GM04504 (cell line): ENCODE results near the gene DGKI.
A peak's percentile ranks its signal among the peaks of the same experiment; 100 is the strongest.
"Not testable (repeated sequence)": the region's sequence is repeated elsewhere in the genome, so short reads cannot be mapped to it uniquely, and the experiment has no call there.

ENCODE experiments used
- DNase-seq: peaks from one replicate; pipeline ENCODE4 v3.0.0-alpha.2; 2012; ENCODE audit warnings: low read depth

The DGKI gene

GRCh38 chr7:137835486-137836112, 11.2 kb downstream of the DGKI start:
- no peak for DNase-seq

DNA sequence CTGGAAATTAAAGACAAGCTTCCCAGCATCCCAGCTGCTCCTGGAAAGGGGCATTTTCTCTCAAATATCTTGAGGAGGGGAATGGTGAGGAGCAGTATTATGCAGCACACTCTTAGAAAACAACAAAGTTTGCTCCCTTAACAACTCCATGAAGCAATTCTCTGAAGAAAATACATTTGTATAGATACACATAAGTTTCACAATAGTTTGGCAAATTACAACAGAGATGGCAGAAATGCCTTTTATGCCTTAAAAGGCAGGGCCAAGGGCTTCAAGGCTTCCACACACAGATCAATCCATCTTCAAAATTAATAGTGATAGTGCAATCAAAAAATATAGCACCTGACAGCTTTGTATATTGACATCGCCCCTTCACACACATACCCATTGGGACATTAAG, 12.2 kb downstream of the DGKI start:
- DNase-seq, result no peak

- DNase-seq, result not testable (repeated sequence)
These were observed 13.8 kb downstream of the DGKI start for GRCh38 chr7:137832990-137833389.

DNA sequence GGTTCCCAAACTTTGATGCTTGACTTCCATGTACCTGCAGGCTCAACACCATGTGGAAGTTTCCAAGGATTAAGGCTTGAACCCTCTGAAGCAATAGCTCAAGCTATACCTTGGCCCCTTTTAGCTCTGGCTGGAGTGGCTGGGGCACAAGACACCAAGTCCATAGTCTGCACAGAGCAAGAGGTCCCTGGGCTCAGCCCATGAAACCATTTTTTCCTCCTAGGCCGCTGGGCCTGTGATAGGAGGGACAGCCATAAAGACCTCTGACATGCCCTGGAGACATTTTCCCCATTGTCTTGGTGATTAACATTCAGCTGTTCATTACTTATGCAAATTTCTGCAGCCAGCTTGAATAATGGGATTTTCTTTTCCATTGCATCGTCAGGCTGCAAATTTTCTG, 14.4 kb downstream of the DGKI start:
- no peak for DNase-seq

- not testable (repeated sequence) for DNase-seq
These were observed 15.2 kb downstream of the DGKI start for GRCh38 chr7:137831555-137831954.

GRCh38 chr7:137829337-137829992, 17.3 kb downstream of the DGKI start:
- no peak for DNase-seq

DNA sequence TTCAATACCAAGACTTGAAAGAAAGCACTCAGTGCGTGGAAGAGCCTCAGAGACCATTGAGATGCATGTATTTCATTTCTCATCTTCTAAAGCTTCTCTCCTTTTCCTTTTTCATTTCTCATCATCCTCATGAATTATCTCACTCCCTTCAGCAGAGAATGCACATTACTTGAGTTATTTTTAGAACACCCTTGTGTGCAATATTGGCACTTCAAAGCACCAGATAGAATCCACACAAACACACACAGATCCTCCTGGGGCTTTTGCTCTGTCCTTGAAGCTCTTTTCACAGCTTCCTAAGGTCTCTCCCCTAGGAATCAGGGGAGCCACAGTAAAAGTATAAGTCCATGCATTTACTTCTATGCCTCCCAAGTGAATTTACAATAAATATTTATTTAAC, 18.3 kb downstream of the DGKI start:
- DNase-seq, result no peak

- no peak for DNase-seq
These were observed 21.3 kb downstream of the DGKI start for GRCh38 chr7:137825489-137825888.

GRCh38 chr7:137820677-137821420, 25.9 kb downstream of the DGKI start:
- peak; percentile 28 for DNase-seq

- no peak for DNase-seq
These were observed 26.6 kb downstream of the DGKI start for GRCh38 chr7:137820156-137820555.

GRCh38 chr7:137818036-137818435, 28.7 kb downstream of the DGKI start:
- peak; percentile 11 for DNase-seq

GRCh38 chr7:137816696-137817320, 30.0 kb downstream of the DGKI start:
- peak; percentile 18 for DNase-seq

DNA sequence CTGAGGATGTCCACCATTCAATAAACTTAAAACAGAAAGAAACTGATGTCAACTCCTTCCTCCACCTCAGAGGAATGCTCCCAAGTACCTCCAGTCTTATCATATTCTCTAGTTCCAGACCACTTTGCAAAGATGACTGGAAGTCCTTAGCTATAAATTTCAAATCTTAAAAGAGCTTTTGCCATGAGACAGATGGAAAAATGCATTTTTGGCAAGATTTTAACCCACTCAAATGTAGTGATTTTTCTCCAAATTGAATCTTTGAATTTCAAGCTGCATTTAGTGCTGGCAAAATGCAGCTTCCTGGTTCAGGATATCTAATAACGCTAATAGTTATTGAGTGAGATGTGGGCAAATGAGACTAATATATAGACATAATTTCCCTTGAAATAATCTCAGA, 33.2 kb downstream of the DGKI start:
- no peak for DNase-seq

GRCh38 chr7:137810248-137810647, 36.5 kb downstream of the DGKI start:
- no peak for DNase-seq

DNA sequence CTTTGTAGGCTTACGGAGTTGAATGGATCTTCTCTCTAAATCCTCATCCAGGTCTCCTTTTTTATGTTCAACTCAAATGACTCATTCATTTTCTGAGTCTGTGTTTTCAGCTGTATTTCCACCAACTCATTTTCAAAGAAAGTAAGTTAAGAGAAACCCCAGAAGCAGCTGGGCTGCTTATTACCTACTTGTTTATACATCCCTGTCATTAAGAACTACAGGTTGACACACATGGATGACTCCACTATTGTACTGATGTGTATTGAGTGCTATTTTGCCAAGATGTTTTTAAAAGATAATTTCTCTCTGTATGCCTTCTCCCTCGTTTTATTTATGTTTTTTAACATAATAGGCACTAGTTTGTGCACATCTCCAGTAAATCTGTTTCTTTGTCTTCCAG, 41.9 kb downstream of the DGKI start:
- DNase-seq, result no peak

DNA sequence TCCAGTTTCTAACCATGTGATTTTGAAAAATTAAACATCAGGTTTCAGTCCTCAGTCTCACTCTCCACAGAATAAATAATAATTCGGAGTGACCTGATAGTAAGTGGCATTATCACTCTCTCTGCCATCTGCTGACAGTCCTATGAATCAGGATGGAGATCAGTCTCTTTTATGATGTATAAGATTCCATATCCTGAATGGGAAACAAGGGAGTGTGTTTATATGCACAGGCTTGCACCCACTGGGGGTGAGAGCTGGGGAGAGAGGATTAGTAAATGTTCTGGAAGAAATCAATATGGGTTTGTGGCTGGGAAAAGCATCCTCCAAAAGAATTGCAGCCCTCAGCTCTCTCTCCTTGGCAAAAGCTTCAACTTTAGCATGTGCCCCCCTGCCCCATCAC, 45.3 kb downstream of the DGKI start:
- DNase-seq, result no peak

DNA sequence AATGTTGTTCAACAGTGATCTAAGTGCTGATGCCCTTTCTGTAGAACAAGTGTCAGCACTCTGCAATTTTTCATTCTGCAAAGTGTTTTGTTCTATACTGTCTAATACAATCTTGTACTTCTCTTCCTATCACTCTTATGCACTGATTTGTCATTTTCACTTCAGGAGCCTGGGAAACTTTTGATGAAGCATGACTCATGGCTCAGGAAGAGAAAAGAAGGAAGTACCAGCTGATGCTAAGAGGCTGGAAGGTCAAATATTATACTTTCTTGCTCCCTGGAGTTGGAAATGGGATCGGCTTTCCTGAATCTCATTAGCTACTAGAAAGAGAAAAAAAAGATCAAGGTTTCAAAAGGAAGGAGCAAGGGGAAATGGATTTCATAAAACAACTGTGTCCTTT, 45.8 kb downstream of the DGKI start:
- DNase-seq, result no peak

- DNase-seq, result no peak
These were observed 48.6 kb downstream of the DGKI start for GRCh38 chr7:137798073-137798763.

- DNase-seq, result no peak
These were observed 51.6 kb downstream of the DGKI start for GRCh38 chr7:137795211-137795610.

- DNase-seq, result no peak
These were observed 54.8 kb downstream of the DGKI start for GRCh38 chr7:137791930-137792329.

GRCh38 chr7:137790828-137791227, 55.9 kb downstream of the DGKI start:
- DNase-seq, result no peak

DNA sequence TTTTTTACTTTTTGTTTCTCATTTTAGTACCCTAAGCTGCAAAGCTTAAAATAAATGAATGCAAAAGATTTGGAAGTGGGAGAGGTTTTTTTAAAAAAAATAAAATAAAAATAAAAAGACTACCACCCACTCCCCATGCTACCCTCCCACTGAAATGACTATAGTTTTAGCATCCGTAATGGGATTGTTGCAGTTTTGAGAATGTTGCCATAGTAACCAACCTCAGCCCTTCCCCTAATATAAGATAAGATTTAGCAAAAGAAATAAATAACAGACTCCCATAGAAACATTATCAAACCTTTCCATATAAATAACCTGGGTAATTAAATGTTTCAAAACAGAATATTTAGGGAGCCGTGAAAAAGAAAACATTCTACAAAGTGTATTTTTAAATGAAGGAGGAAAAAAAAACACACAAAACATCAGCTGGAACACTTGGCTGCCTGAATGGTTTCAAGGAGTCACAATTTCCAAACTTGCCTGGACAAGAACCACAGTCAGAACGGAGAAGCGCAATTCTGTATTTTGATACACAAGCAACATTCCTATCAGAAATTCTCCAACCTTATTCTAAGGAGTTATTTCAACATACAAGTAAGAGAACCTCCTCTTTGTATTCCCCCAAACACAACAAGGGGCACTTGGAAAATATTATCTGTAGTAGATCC, 57.4 kb downstream of the DGKI start:
- no peak for DNase-seq
